H1 (cell line): Measurements from ENCODE around the gene LEKR1. TPM values are rescaled to one million over a fixed set of nuclear protein-coding genes. Genes with fewer than 3 reads are reported as not detected.

Experiments
- CTCF ChIA-PET: fragments of 300-600 bp; sonication (Branson Sonifier 250); formaldehyde crosslinking; loops from one replicate; lab custom pipeline; 2021; ENCODE audit not compliant: partially characterized antibody; lab: Charles Lee
- POLR2A ChIA-PET: fragments of 300-600 bp; sonication (Branson Sonifier 250); formaldehyde crosslinking; loops from one replicate; lab custom pipeline; 2021; ENCODE audit warnings: inconsistent platforms; ENCODE audit not compliant: partially characterized antibody; lab: Charles Lee
- DNase-seq, 2 experiments: peaks; one replicate each; pipeline versions ENCODE4 v3.0.0 to v3.0.0-alpha.2; 2010 to 2022; ENCODE audit warnings: low spot score in 2 of 2, low read depth in 1 of 2, mixed read lengths in 1 of 2
- FAIRE-seq: peaks from 2 replicates; lab custom pipeline; 2011; peaks lifted over from hg19 to GRCh38; lab: Jason Lieb, UNC
- H2AFZ ChIP-seq: 2 replicates; pipeline ENCODE4 v1.8.1; 2012; ENCODE audit warnings: low read length, inconsistent platforms
- H2AK5ac ChIP-seq: 2 replicates; pipeline ENCODE4 v1.6.1; 2013; ENCODE audit warnings: low read depth, low read length
- H2BK120ac ChIP-seq: replicated peaks from 2 replicates; pipeline ENCODE3; 2013; ENCODE audit warnings: low read depth, low read length, inconsistent platforms
- H2BK12ac ChIP-seq: 2 replicates; pipeline ENCODE4 v1.6.1; 2013; ENCODE audit warnings: low read depth, low read length
- H2BK15ac ChIP-seq: 2 replicates; pipeline ENCODE4 v1.6.1; 2013; ENCODE audit warnings: low read length
- H2BK20ac ChIP-seq: 2 replicates; pipeline ENCODE4 v1.6.1; 2013; ENCODE audit warnings: low read length
- H2BK5ac ChIP-seq: 2 replicates; pipeline ENCODE4 v1.6.1; 2013; ENCODE audit warnings: low read depth, low read length
- H3K14ac ChIP-seq: 2 replicates; pipeline ENCODE4 v1.6.1; 2013; ENCODE audit warnings: inconsistent platforms; ENCODE audit not compliant: insufficient read length
- H3K18ac ChIP-seq: 2 replicates; pipeline ENCODE4 v1.6.1; 2013; ENCODE audit warnings: low read length; ENCODE audit errors: extremely low read depth
- H3K23ac ChIP-seq: 2 replicates; pipeline ENCODE4 v1.6.1; 2013; ENCODE audit warnings: inconsistent platforms; ENCODE audit not compliant: insufficient read length
- H3K23me2 ChIP-seq: 2 replicates; pipeline ENCODE4 v1.6.1; 2013; ENCODE audit warnings: low read depth, low read length
- H3K27ac ChIP-seq: 2 replicates; pipeline ENCODE4 v1.6.1; 2011; ENCODE audit warnings: low read depth, low read length, inconsistent platforms
- H3K27me3 ChIP-seq, 4 experiments: replicated peaks in 1 of 4; 1 replicate in 1 of 4; 2 replicates in 3 of 4; pipeline versions ENCODE4 v1.6.1 to v1.8.1; 2011 to 2013; ENCODE audit warnings: low read length in 3 of 4, mild to moderate bottlenecking in 3 of 4, inconsistent platforms in 2 of 4, mixed read lengths in 2 of 4, moderate library complexity in 1 of 4; ENCODE audit not compliant: control insufficient read depth in 3 of 4, insufficient read depth in 3 of 4; ENCODE audit errors: extremely low read depth in 1 of 4
- H3K36me3 ChIP-seq, 4 experiments: 2 replicates each; pipeline versions ENCODE4 v1.6.1 to v1.8.1; 2011 to 2013; ENCODE audit warnings: mild to moderate bottlenecking in 4 of 4, low read length in 3 of 4, moderate library complexity in 2 of 4, control low read depth in 1 of 4, inconsistent platforms in 1 of 4; ENCODE audit not compliant: insufficient read depth in 4 of 4, control insufficient read depth in 2 of 4
- H3K4ac ChIP-seq: replicated peaks from 2 replicates; pipeline ENCODE3; 2013; ENCODE audit warnings: low read length, low read depth, mixed read lengths, inconsistent platforms; ENCODE audit not compliant: insufficient read length
- H3K4me1 ChIP-seq, 4 experiments: replicated peaks in 1 of 4; 1 replicate in 1 of 4; 2 replicates in 3 of 4; pipeline versions ENCODE4 v1.6.1 to v1.8.1; 2011 to 2013; ENCODE audit warnings: low read length in 3 of 4, inconsistent platforms in 2 of 4, mixed read lengths in 1 of 4; ENCODE audit not compliant: insufficient read depth in 4 of 4, control insufficient read depth in 3 of 4
- H3K4me2 ChIP-seq, 2 experiments: 2 replicates each; pipeline versions ENCODE4 v1.6.1 to v1.8.1; 2011 to 2013; ENCODE audit warnings: low read depth in 2 of 2, low read length in 2 of 2, control low read depth in 1 of 2, inconsistent platforms in 1 of 2, mild to moderate bottlenecking in 1 of 2; ENCODE audit not compliant: insufficient read depth in 1 of 2
- H3K4me3 ChIP-seq, 4 experiments: fragments of 200-600, 300-600 bp in 1 of 4; sonication (generic), shearing (Covaris generic), sonication (Bioruptor Twin) in 1 of 4; 2 replicates each; pipeline versions ENCODE4 v1.5.1 to v1.8.1; 2011 to 2016; ENCODE audit warnings: low read length in 4 of 4, low read depth in 3 of 4, control low read depth in 2 of 4, inconsistent platforms in 2 of 4, mild to moderate bottlenecking in 2 of 4, mixed read lengths in 1 of 4, moderate library complexity in 1 of 4; ENCODE audit not compliant: insufficient read depth in 2 of 4; ENCODE audit errors: extremely low read depth in 1 of 4
- H3K56ac ChIP-seq: replicated peaks from 2 replicates; pipeline ENCODE3; 2013; ENCODE audit warnings: low read depth, mild to moderate bottlenecking, mixed read lengths, low read length, inconsistent platforms; ENCODE audit not compliant: insufficient read length
- H3K79me1 ChIP-seq: 2 replicates; pipeline ENCODE4 v1.6.1; 2013; ENCODE audit warnings: low read depth, low read length, control low read depth
- H3K79me2 ChIP-seq, 2 experiments: 2 replicates each; pipeline versions ENCODE4 v1.6.1 to v1.8.1; 2012 to 2013; ENCODE audit warnings: low read length in 2 of 2, mild to moderate bottlenecking in 2 of 2, inconsistent platforms in 1 of 2; ENCODE audit not compliant: insufficient read depth in 2 of 2, control insufficient read depth in 1 of 2
- H3K9ac ChIP-seq, 4 experiments: replicated peaks in 1 of 4; 1 replicate in 1 of 4; 2 replicates in 3 of 4; pipeline versions ENCODE4 v1.6.1 to v1.8.1; 2011 to 2013; ENCODE audit warnings: low read depth in 3 of 4, low read length in 3 of 4, control low read depth in 2 of 4, mild to moderate bottlenecking in 2 of 4, moderate library complexity in 2 of 4, inconsistent platforms in 1 of 4; ENCODE audit errors: extremely low read depth in 1 of 4
- H3K9me3 ChIP-seq, 2 experiments: 2 replicates each; pipeline versions ENCODE4 v1.6.1 to v1.8.1; 2012 to 2013; ENCODE audit warnings: mild to moderate bottlenecking in 2 of 2, moderate library complexity in 2 of 2, control low read depth in 1 of 2, inconsistent platforms in 1 of 2, low read depth in 1 of 2, low read length in 1 of 2, mixed read lengths in 1 of 2; ENCODE audit not compliant: insufficient read depth in 2 of 2
- H4K20me1 ChIP-seq, 2 experiments: replicated peaks in 1 of 2; 2 replicates each; pipeline versions ENCODE3 to v1.8.1; 2011 to 2013; ENCODE audit warnings: inconsistent platforms in 2 of 2, low read length in 2 of 2, mild to moderate bottlenecking in 1 of 2; ENCODE audit not compliant: insufficient read depth in 2 of 2, control insufficient read depth in 1 of 2
- H4K5ac ChIP-seq: 2 replicates; pipeline ENCODE4 v1.6.1; 2013; ENCODE audit warnings: low read length, low read depth, mixed read lengths, inconsistent platforms; ENCODE audit not compliant: insufficient read length
- H4K8ac ChIP-seq: 2 replicates; pipeline ENCODE4 v1.8.0; 2013; ENCODE audit warnings: mild to moderate bottlenecking, moderate library complexity, low read length, inconsistent platforms; ENCODE audit not compliant: insufficient read depth; ENCODE audit errors: extremely low read depth
- H4K91ac ChIP-seq: replicated peaks from 2 replicates; pipeline ENCODE3; 2013; ENCODE audit warnings: low read length, mixed read lengths, inconsistent platforms; ENCODE audit not compliant: insufficient read length
- CBX8 ChIP-seq: fragments of 300-800, 300-1000 bp; sonication (generic); IDR thresholded peaks from 2 replicates; pipeline ENCODE4 v1.7.1; 2016; ENCODE audit warnings: low read depth, low read length, borderline replicate concordance
- CHD1 ChIP-seq: IDR thresholded peaks from 2 replicates; pipeline ENCODE4 v1.6.1; 2012; ENCODE audit warnings: low read depth, low read length, improper control_type of control experiment
- CREB1 ChIP-seq: IDR thresholded peaks from 2 replicates; pipeline ENCODE4 v1.6.1; 2012; ENCODE audit warnings: inconsistent platforms
- MAFK ChIP-seq: IDR thresholded peaks from 2 replicates; pipeline ENCODE4 v1.6.1; 2012; ENCODE audit warnings: low read depth, mild to moderate bottlenecking, improper control_type of control experiment, low read length
- POLR2AphosphoS5 ChIP-seq: IDR thresholded peaks from 2 replicates; pipeline ENCODE4 v1.6.1; 2011; ENCODE audit warnings: low read depth, low read length
- RFX5 ChIP-seq: IDR thresholded peaks from 2 replicates; pipeline ENCODE4 v1.6.1; 2011; ENCODE audit warnings: low read depth, low read length, improper control_type of control experiment, borderline replicate concordance
- TCF12 ChIP-seq: IDR thresholded peaks from 2 replicates; pipeline ENCODE4 v1.6.1; 2011; ENCODE audit warnings: low read depth, mild to moderate bottlenecking, low read length
- USF2 ChIP-seq: IDR thresholded peaks from 2 replicates; pipeline ENCODE4 v1.6.1; 2011; ENCODE audit warnings: low read length, improper control_type of control experiment
- ZNF274 ChIP-seq: IDR thresholded peaks from 2 replicates; pipeline ENCODE4 v1.7.0; 2012; ENCODE audit warnings: low read length, borderline replicate concordance; ENCODE audit errors: extremely low read depth
- WGBS, 2 experiments: shearing (Covaris generic) in 1 of 2; methylation state at CpG; one replicate each; pipeline versions ENCODE4 v1.1.6 to v1.1.7; 2013 to 2015; ENCODE audit warnings: low lambda C conversion rate in 2 of 2, mixed read lengths in 2 of 2, inconsistent platforms in 1 of 2, low coverage in 1 of 2, missing lambda C conversion rate in 1 of 2; ENCODE audit not compliant: insufficient replicate concordance in 2 of 2, insufficient coverage in 1 of 2, insufficient read length in 1 of 2; ENCODE audit errors: extremely low coverage in 1 of 2, missing lambda C conversion rate in 1 of 2; 5-methylcytosine and 5-hydroxymethylcytosine counted together
- long read RNA-seq, 2 experiments: library from RNA in 1 of 2; library from capped mRNA in 1 of 2; stranded (forward); transcript quantifications; one replicate each; pipeline ENCODE4 v2.0.0, GENCODE V29; 2021; ENCODE audit warnings: inconsistent platforms in 1 of 2
- polyA minus RNA-seq, 3 experiments: library from RNA; depleted of rRNA, polyadenylated mRNA; stranded (reverse); fragments of >200 nt; gene quantifications; 1 replicate in 2 of 3; 2 replicates in 1 of 3; pipeline ENCODE4 v1.2.3, GENCODE V29; 2011
- polyA plus RNA-seq, 7 experiments: library from polyadenylated mRNA; depleted of rRNA in 3 of 7; stranded (reverse) in 5 of 7; unstranded in 2 of 7; fragments of >200 nt in 5 of 7; fragments of 200-250 nt in 2 of 7; gene quantifications; 1 replicate in 5 of 7; 2 replicates in 1 of 7; 4 replicates in 1 of 7; pipeline versions ENCODE4 v1.2.1 to v1.2.3, GENCODE V29; 2011 to 2013; ENCODE audit warnings: missing spikeins in 2 of 7, mixed read lengths in 2 of 7
- total RNA-seq: library from RNA; stranded (reverse); fragmentation: NEBNext Ultra II Directional; extraction: Animal tissue kit (Norgen Biotek cat#: 25700); gene quantifications from 2 replicates; pipeline ENCODE4 v1.2.1, GENCODE V29; 2021

The LEKR1 gene
- total RNA-seq (not detected in 2 replicates), polyA plus RNA-seq (2011; rRNA removed) (0.08 TPM in 2 replicates), polyA minus RNA-seq (2011; rRNA and poly(A)+ RNA removed) (0.39 TPM in 1 of 2 replicates, not detected in the other)
- 0.05 TPM for polyA plus RNA-seq (2011; cell fraction: cytosol; rRNA removed)
- 0.10 TPM for polyA plus RNA-seq (2011; cell fraction: nucleus; rRNA removed)
- polyA plus RNA-seq (2012, experiment 1 of 2) = 0.08 to 0.12 TPM in 2 of 4 replicates, not detected in the others
- not detected for polyA plus RNA-seq (2012, experiment 2 of 2)
- polyA plus RNA-seq (2013, experiment 1 of 2) = not detected
- not detected for polyA plus RNA-seq (2013, experiment 2 of 2)
- polyA minus RNA-seq (2011; cell fraction: cytosol; rRNA and poly(A)+ RNA removed) = not detected
- polyA minus RNA-seq (2011; cell fraction: nucleus; rRNA and poly(A)+ RNA removed) = 0.80 TPM
- long read RNA-seq, experiment 1 = 0 reads
- long read RNA-seq, experiment 2 = 0 reads

DNA sequence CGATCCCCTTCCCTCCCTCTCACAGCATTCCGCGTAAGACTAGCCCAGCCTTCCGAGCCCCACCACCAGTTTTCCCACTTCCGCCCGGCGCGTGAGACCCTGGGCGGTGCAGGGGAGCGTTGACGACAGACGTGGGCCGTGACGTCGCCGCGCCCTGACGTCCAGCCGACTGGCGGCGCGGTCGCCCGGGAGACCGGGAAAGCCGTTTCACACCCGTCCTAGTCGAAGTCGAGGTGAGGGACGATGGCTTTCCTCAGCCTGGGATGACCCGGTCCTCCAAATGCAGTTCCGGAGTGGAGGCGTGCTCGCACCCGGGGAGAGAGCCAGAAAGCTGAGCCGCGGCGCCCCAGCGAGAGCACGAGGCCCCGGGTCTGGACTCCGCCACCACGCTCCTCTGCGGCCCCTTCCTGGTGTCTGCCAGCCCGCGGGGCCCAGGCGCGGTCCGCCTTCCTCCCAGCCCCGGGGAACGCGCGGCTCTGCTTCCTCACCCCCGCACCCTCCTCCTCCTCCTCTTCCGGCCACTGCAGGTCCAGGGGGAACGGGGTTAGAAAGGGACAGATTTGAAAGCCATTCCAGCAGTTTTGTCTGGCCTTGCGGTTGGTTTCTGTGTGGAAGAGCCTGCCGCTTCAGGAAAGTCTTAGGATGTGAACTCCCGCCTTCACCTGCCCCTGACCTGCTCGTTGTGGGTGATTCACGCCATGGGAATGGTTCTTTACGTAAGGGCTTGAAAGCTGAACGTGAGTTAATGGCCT, at the start of gene LEKR1:
LEKR1 (plus strand) TSS at position 210 of the 752 bp plus-strand sequence. CDS start 2,977 bp downstream, outside the sequence.
- no peak within 1 kb of the TSS for H3K14ac ChIP-seq
- H3K27me3 ChIP-seq = peaks cover 13 to 40% (median 30%) of the 10 kb centered on the region in 4 experiments
- WGBS, 2 experiments = 2% methylated on average over 62 of the region's 63 CpGs; no CpG with 5 or more reads in 1 of the 2 experiments
- H3K79me2 ChIP-seq = no peaks in the 10 kb centered on the region
- peaks cover 0 to 7% (median 4%) of the 10 kb centered on the region in 4 experiments for H3K4me1 ChIP-seq
- peak within 1 kb of the TSS; percentile 23; the same call in 1 of the 2 replicates for H2BK12ac ChIP-seq
- no peaks in the 10 kb centered on the region for H4K20me1 ChIP-seq
- H3K4ac ChIP-seq = no peak within 1 kb of the TSS
- H3K9me3 ChIP-seq = no peaks in the 10 kb centered on the region; a peak in 1 of 4 replicates
- peak within 1 kb of the TSS; percentile 33 for H4K91ac ChIP-seq
- H3K23me2 ChIP-seq = peaks cover 11% of the 10 kb centered on the region
- H2BK15ac ChIP-seq = peak within 1 kb of the TSS; percentile 92
- H3K18ac ChIP-seq = peak within 1 kb of the TSS; percentile 96
- peak within 1 kb of the TSS; percentile 68 for H2AFZ ChIP-seq
- FAIRE-seq (no peak), DNase-seq (peak in 1 of 2 experiments; percentile 85)
- no peak within 1 kb of the TSS for H3K27ac ChIP-seq
- no peak within 1 kb of the TSS for H2BK5ac ChIP-seq
- ChIA-PET POLR2A (interaction anchor here (0.6 to 2.0 kb wide), 3 partner anchors 9 to 744 kb away, joined by 3 to 8 read pairs (median 3); no protein-coding TSS in a partner anchor), CTCF (interaction anchor here (1.0 to 1.1 kb wide), 3 partner anchors 18 to 677 kb away, joined by 3 read pairs; no protein-coding TSS in a partner anchor)
- no peak within 1 kb of the TSS for H4K5ac ChIP-seq
- H3K56ac ChIP-seq = no peak within 1 kb of the TSS
- no peak within 1 kb of the TSS; the same call in 1 of the 2 replicates for H2BK20ac ChIP-seq
- H2AK5ac ChIP-seq = peak within 1 kb of the TSS; percentile 75; the same call in 1 of the 2 replicates
- H3K4me2 ChIP-seq = peak within 1 kb of the TSS; percentile 91 to 99
- H4K8ac ChIP-seq = peak within 1 kb of the TSS; percentile 77; the same call in 1 of the 2 replicates
- H3K23ac ChIP-seq = no peak within 1 kb of the TSS
- peak within 1 kb of the TSS; percentile 39 to 63 (median 52) for H3K4me3 ChIP-seq
- no peaks in the 10 kb centered on the region for H3K36me3 ChIP-seq
- no peaks in the 10 kb centered on the region for H3K79me1 ChIP-seq
- no peak within 1 kb of the TSS for H2BK120ac ChIP-seq
- H3K9ac ChIP-seq = peak within 1 kb of the TSS in 3 of 4 experiments; percentile 25 to 35 (median 35); a peak in 5 of 7 replicates
- TF ChIP-seq CREB1 = peak; percentile 98
- TF ChIP-seq CHD1 = no peak
- no peak; the same call in none of the 2 replicates for TF ChIP-seq POLR2AphosphoS5
- no peak for TF ChIP-seq ZNF274
- no peak for TF ChIP-seq CBX8
- no peak for TF ChIP-seq USF2
- no peak for TF ChIP-seq RFX5
- no peak for TF ChIP-seq MAFK
- no peak for TF ChIP-seq TCF12
